NCI-H2227 (cell line): ENCODE measurements around the gene SLC26A11.
"Not testable (repeated sequence)": the region's sequence is repeated elsewhere in the genome, so short reads cannot be mapped to it uniquely, and the experiment has no call there.

Experiments used
- DNase-seq: peaks from one replicate; lab custom pipeline; 2025; ENCODE audit not compliant: unreplicated experiment; lab: John Stamatoyannopoulos, UW

SLC26A11 gene

GRCh38 chr17:80195671-80196529 is 24.3 kb upstream of the SLC26A11 start:
- DNase-seq: no peak

- no peak for DNase-seq
Observed at GRCh38 chr17:80196652-80197051, 23.6 kb upstream of the SLC26A11 start.

DNA sequence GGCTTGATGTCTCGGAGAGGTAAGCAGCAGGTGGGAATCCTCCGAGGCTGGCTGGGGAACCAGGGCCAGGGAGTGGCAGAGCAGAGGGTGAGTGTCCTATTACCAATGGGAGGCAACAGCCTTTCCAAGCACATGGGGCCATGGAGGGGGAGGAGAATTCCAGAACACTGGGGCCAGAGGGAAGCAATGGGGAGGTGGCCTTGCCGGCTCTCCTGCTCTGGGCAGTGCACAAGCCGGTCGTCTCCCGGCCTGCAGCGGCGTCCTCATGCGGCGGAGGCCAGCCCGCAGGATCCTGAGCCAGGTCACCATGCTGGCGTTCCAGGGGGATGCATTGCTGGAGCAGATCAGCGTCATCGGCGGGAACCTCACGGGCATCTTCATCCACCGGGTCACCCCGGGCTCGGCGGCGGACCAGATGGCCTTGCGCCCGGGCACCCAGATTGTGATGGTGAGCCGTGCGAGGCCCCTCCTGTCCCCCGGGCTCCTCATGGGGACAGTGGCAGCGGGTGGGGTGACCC is 22.0 kb upstream of the SLC26A11 start:
- DNase-seq: no peak

DNA sequence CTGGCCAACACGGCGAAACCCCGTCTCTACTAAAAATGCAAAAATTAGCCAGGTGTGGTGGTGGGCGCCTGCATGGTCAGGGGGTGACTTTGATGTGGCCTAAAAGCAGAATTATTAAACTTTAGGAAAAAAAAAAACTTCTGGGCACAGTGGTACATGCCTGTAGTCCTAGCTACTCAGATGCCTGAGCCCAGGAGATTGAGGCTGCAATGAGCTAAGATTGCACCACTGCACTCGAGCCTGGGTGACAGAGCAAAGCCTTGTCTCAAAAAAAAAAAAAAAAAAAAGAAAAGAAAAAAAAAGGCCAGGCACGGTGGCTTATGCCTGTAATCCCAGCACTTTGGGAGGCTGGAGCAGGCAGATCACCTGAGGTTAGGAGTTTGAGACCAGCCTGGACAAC is 20.9 kb upstream of the SLC26A11 start:
- not testable (repeated sequence) for DNase-seq

DNA sequence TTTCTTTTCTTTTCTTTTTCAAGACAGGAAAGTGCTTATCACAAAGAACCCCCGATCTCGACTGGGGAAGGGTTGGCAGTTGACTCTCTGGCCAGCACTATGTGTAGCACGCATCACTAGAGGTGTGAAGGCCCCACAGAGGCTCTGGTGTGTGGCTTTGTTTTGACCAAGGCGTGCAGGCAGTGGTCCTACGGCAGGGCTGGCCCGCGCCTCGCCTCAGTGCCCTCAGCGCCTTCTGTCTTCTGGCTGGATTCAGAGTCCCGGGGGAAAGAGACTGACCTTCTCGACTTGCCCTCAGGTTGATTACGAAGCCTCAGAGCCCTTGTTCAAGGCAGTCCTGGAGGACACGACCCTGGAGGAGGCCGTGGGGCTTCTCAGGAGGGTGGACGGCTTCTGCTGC is 18.8 kb upstream of the SLC26A11 start:
- no peak for DNase-seq

- no peak for DNase-seq
Observed at GRCh38 chr17:80202197-80202596, 18.0 kb upstream of the SLC26A11 start.

GRCh38 chr17:80203471-80203963 is 16.7 kb upstream of the SLC26A11 start:
- DNase-seq: no peak

GRCh38 chr17:80204626-80205468 is 15.4 kb upstream of the SLC26A11 start:
- no peak for DNase-seq

DNA sequence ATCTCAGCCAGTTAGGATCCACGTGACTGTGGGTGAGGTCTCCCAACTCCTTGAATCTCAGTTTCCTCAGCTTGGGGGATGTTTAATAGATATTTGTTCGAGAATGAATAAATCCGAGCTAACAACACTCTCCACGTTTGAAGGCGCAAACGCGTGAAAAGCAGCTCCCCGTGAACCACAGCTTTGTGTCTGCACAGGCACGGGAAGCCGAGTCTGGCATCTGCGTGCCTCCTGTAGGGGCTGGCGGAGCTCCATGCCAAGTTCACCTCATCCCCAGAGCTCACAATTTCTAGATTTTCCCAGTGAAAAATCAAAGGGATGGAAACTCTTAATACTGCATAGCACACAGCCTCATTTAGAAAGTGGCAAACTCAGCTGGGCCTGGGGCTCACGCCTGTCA is 14.4 kb upstream of the SLC26A11 start:
- DNase-seq: no peak

GRCh38 chr17:80208050-80208449 is 12.2 kb upstream of the SLC26A11 start:
- DNase-seq: no peak

DNA sequence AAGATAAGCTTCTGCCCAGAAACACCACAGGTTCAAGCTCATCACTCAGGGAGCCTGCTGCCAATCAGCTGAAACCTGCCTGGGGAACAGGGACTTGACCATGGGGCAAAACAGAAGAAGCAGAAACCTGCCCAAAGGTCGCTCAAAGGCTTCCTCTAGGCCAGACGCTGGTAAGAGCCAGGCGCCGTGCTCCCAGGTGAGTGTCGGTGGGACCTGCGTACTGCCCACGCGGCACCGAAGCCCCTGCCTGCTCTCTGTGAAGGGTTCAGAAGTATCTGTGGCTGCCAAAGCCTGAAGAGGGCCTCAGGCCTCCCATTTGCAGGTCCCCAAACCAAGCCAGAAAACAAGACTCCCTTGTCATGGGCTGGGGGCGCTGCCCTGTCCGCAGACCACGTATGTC is 10.5 kb upstream of the SLC26A11 start:
- no peak for DNase-seq

DNA sequence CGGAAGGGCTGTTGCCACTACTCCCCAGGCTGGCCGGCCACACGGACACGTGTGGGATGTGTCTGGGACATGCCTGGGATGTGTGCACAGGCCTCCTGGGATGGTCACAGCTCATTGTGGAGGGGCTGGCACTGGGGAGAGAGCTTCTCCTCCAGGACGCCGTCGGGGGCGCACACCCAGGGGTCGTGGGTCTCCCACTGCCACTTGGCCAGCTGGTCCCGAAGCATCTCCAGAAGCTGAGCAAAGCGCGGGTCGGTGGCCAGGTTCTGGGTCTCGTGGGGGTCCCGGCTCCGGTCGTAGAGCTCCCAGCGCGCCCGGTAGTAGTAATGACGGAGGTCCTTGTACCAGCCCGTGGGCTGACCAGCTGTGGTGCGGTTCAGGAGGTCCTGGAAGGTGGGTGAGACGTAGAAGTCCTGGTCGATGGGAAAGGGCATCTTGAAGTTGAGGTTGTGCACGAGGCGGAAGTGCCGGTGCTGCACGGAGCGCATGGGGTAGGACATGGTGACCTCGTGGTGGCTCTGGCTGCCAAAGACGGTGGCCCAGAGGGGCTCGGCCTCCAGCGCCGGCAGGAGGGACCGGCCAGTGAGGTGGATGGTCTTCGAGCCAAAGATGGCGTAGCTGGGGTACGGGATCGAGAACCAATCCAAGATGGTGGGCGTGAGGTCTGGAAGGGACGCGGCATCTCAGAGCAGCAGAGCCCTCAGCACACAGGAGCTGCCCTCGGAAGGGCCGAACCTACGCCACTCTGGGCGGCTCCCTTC is 9.7 kb upstream of the SLC26A11 start:
- DNase-seq: no peak

- no peak for DNase-seq
Observed at GRCh38 chr17:80212109-80212508, 8.1 kb upstream of the SLC26A11 start.

DNA sequence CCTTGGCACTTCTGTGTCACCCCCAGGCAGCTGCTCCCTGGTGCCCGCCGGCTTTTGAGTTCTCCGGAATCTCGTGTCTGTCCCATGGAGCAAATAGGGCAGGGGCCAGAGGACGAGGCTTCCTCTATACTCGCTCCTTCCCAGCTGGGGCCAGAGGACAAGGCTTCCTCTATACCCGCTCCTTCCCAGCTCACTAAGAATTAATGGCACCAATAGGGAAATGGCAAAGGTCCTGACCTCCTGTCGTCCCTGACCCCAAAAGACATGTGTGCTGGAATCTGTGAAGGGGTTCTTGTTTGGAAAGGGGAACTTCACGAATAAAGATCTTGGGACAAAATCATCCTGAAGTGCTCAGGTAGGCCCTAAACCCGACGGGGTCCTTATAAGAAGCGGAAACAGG is 7.7 kb upstream of the SLC26A11 start:
- DNase-seq: no peak

- no peak for DNase-seq
Observed at GRCh38 chr17:80212962-80213642, 7.1 kb upstream of the SLC26A11 start.

GRCh38 chr17:80213643-80213975 is 6.6 kb upstream of the SLC26A11 start:
- no peak for DNase-seq

GRCh38 chr17:80214012-80214877 is 6.0 kb upstream of the SLC26A11 start:
- no peak for DNase-seq

- DNase-seq: no peak
Observed at GRCh38 chr17:80214878-80215210, 5.4 kb upstream of the SLC26A11 start.
